Adrenal gland (tissue), 12 donors: ENCODE data around the gene CCR5. TPM values are rescaled to one million over a fixed set of nuclear protein-coding genes. Genes with fewer than 3 reads are reported as not detected.

ENCODE experiments used
- DNase-seq, 7 donors: peaks; one replicate each; pipeline ENCODE4 v3.0.0-alpha.2; 2019 to 2020
- H3K27ac ChIP-seq, 5 donors: fragments of 200-600 bp; sonication (generic) in 4 of 5; 1 replicate in 3 of 5; 2 replicates in 2 of 5; pipeline versions ENCODE4 v1.5.1 to v1.8.0; 2016 to 2020; ENCODE audit warnings: mild to moderate bottlenecking in 1 of 5
- H3K27me3 ChIP-seq: fragments of 200-600 bp; 2 replicates; pipeline ENCODE4 v1.8.0; 2021
- H3K36me3 ChIP-seq, 2 donors: fragments of 200-600 bp; replicated peaks in 1 of 2; 1 replicate in 1 of 2; 2 replicates in 1 of 2; pipeline versions ENCODE4 v1.5.1 to v1.8.0; 2018 to 2022
- H3K4me1 ChIP-seq, 2 donors: fragments of 200-600 bp; replicated peaks in 1 of 2; 1 replicate in 1 of 2; 2 replicates in 1 of 2; pipeline versions ENCODE4 v1.5.1 to v1.8.0; 2018 to 2021
- H3K4me3 ChIP-seq, 4 donors: fragments of 200-600 bp; sonication (generic) in 3 of 4; one replicate each; pipeline ENCODE4 v1.5.1; 2016 to 2018
- H3K9me3 ChIP-seq, 3 donors: fragments of 200-600 bp; sonication (generic) in 1 of 3; replicated peaks in 1 of 3; 1 replicate in 2 of 3; 2 replicates in 1 of 3; pipeline versions ENCODE4 v1.5.1 to v1.8.0; 2016 to 2021
- POLR2A ChIP-seq, 2 donors: fragments of 450-650 bp; IDR thresholded peaks; one replicate each; pipeline ENCODE4 v1.6.1; 2017; ENCODE audit warnings: antibody characterized with exemption in 2 of 2, mild to moderate bottlenecking in 2 of 2, moderate library complexity in 1 of 2
- WGBS, 4 donors: extraction: QIAGEN DNeasy Blood & Tissue Kit in 2 of 4; methylation state at CpG; one replicate each; pipeline versions ENCODE4 v1.1.5 to v1.1.7; 2013 to 2017; 5-methylcytosine and 5-hydroxymethylcytosine counted together
- intact Hi-C, 2 donors: fragments of 100-400 bp; cut with DNase I; formaldehyde crosslinking; loops; one replicate each; pipeline versions ENCODE4 v1.14.1 to v1.15.0; 2022 to 2023
- polyA plus RNA-seq, 3 donors: library from polyadenylated mRNA; stranded (reverse); fragments of 200-250 nt in 2 of 3; fragments of 350-450 nt in 1 of 3; fragmentation: Illumina TruSeq in 1 of 3; extraction: RNeasy Lipid Tissue Mini Kit (QIAGEN cat#74804) in 1 of 3; gene quantifications; one replicate each; pipeline ENCODE4 v1.2.3, GENCODE V29; 2013 to 2014
- total RNA-seq, 9 donors: library from RNA; depleted of rRNA in 4 of 9; stranded (reverse); fragments of >200 nt in 4 of 9; fragments of 120-200 nt in 1 of 9; fragmentation: NEBNext Ultra II Directional in 1 of 9; extraction: Animal tissue kit (Norgen Biotek cat#: 25700) in 1 of 9; gene quantifications; one replicate each; pipeline versions ENCODE4 v1.1.0 to v1.2.4, GENCODE V29; 2013 to 2023
- TF ChIP-seq, protein P1 (sequence below), 6 experiments: fragments of 450-650 bp in 4 of 6; fragments of 200-600 bp in 2 of 6; sonication (generic) in 1 of 6; IDR thresholded peaks; 1 replicate in 5 of 6; 2 replicates in 1 of 6; pipeline versions ENCODE4 v1.5.1 to v1.8.0; 2016 to 2021; ENCODE audit warnings: antibody characterized with exemption in 6 of 6, mild to moderate bottlenecking in 2 of 6, moderate library complexity in 1 of 6
- donor health status: healthy with polysubstance abuse.
- donor health status: Bipolar disorder and iron deficiency.
- donor health status: DM: yes; HTN: yes; CAD: no.
- donor health status: DM: no; HTN: no; CAD: no.
- donor health status: DM: no; HTN: no; CAD: no.
- donor health status: DM: yes; HTN: yes; CAD: no.

CCR5 gene
- total and polyA plus RNA-seq, 12 donors: 0.06 to 3.7 (median 0.94) TPM

DNA sequence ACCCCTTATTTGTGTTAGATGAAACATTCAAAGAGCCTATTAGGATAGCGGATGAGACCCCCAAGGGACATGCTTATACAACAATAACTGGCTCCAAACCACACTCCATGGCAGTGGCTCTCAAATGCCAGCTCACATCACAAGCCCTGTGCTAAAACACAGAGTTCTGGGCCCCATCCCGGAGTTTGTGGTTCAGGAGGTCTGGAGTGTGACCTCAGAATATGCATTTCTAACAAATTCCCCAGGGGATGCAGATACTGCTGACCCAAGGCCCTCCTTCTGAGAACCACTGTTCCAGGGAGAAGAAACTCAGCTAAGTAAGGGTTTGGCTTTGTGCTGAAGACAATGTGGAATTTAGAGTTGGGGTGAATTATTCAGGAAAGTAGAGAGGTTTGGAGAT is 39.9 kb downstream of the CCR5 start:
- Histone ChIP-seq H3K27ac (no peak overlapping the region), H3K9me3 (no peaks in the 10 kb centered on the region), H3K4me1 (no peaks in the 10 kb centered on the region), H3K27me3 (no peaks in the 10 kb centered on the region), H3K36me3 (no peaks in the 10 kb centered on the region), H3K4me3 (no peak overlapping the region)
- intact Hi-C loops: no loop called here
- DNase-seq: no peak
- WGBS, 4 donors: 80 to 89% (median 82%) methylated on average over 2 of the region's 2 CpGs
- TF ChIP-seq, protein P1, sequence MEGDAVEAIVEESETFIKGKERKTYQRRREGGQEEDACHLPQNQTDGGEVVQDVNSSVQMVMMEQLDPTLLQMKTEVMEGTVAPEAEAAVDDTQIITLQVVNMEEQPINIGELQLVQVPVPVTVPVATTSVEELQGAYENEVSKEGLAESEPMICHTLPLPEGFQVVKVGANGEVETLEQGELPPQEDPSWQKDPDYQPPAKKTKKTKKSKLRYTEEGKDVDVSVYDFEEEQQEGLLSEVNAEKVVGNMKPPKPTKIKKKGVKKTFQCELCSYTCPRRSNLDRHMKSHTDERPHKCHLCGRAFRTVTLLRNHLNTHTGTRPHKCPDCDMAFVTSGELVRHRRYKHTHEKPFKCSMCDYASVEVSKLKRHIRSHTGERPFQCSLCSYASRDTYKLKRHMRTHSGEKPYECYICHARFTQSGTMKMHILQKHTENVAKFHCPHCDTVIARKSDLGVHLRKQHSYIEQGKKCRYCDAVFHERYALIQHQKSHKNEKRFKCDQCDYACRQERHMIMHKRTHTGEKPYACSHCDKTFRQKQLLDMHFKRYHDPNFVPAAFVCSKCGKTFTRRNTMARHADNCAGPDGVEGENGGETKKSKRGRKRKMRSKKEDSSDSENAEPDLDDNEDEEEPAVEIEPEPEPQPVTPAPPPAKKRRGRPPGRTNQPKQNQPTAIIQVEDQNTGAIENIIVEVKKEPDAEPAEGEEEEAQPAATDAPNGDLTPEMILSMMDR (IDR thresholded peaks at IDR 0.05): no peak
- TF ChIP-seq POLR2A (IDR thresholded peaks at IDR 0.05): no peak

DNA sequence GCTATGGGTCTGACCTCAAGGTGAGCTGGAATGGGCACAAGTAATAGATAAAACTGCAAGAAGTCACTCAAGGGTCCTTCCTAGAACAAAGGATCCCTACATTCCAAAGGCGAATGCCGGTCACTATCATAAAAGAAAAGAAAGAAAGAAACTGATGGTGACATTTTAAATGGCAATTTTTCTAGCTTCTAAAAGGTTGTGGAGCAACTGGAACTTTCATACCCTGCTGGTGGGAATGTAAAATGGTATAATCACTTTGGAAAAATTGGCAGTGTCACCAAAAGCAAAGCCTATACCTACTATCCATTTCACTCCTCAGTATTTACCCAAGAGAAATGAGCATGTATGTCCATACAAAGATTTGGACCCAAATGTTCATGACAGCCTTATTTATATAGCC is 40.5 kb downstream of the CCR5 start:
- no peak for TF ChIP-seq POLR2A (IDR thresholded peaks at IDR 0.05)
- no peaks in the 10 kb centered on the region for H3K27me3 ChIP-seq
- intact Hi-C loops: no loop called here
- 72 to 98% (median 91%) methylated on average over 2 of the region's 2 CpGs for WGBS, 4 donors
- no peaks in the 10 kb centered on the region for H3K9me3 ChIP-seq
- no peak overlapping the region for H3K4me3 ChIP-seq
- DNase-seq: no peak
- no peak overlapping the region for H3K27ac ChIP-seq
- H3K36me3 ChIP-seq: no peaks in the 10 kb centered on the region
- H3K4me1 ChIP-seq: no peaks in the 10 kb centered on the region

DNA sequence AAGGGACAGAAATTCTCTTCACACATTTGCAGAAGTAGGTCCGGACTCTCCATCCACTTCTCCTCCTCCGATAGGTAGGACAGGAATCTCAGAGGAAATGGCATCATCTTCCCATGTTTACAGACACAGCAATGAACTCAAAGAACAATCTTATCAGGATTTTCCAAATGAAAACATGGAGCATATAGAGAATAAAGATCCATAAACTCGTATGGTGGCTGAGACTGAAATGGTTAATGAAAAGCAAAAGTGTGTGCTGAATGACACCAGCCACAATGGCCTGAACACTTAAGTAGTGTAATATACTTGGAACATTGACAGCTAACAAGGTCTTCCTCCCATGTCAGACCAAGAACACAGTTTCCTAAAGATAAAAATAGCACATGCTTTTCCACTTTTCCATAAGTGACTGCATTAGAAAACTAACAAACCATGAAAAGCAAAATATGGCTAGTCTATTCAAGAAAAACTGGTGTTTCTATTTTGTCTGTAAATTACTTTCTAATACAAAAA is 42.1 kb downstream of the CCR5 start:
- DNase-seq: no peak
- H3K4me1 ChIP-seq: no peaks in the 10 kb centered on the region
- H3K27me3 ChIP-seq: no peaks in the 10 kb centered on the region
- intact Hi-C loops: no loop called here
- H3K27ac ChIP-seq: no peak overlapping the region
- 46 to 57% (median 53%) methylated on average over 3 of the region's 3 CpGs for WGBS, 4 donors
- H3K4me3 ChIP-seq: no peak overlapping the region
- H3K9me3 ChIP-seq: no peaks in the 10 kb centered on the region
- no peaks in the 10 kb centered on the region for H3K36me3 ChIP-seq
- TF ChIP-seq, protein P1 (IDR thresholded peaks at IDR 0.05): no peak
- no peak for TF ChIP-seq POLR2A (IDR thresholded peaks at IDR 0.05)

DNA sequence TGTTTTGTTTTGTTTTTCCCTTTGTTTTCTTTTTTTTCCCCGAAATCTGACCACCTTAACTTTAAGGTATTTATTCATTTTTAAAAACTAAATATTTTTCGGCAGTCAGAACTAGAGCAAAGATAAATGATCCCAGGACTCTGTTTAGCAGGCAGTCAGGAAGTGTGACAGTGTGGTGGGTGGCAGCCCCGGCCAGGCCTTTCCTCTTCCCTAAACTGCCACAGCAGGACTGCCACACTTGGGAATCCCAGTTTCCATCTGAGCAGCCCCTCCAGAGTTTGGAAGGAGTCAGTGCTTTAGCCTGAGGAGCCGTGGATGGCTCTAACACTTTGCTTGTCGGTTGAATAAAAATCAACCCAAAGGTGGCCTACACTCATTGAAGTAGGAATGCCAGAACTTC is 43.2 kb downstream of the CCR5 start:
- Histone ChIP-seq H3K4me3 (no peak overlapping the region), H3K9me3 (no peaks in the 10 kb centered on the region), H3K36me3 (no peaks in the 10 kb centered on the region), H3K27ac (no peak overlapping the region), H3K4me1 (no peaks in the 10 kb centered on the region), H3K27me3 (no peaks in the 10 kb centered on the region)
- no peak for DNase-seq
- TF ChIP-seq, protein P1 (IDR thresholded peaks at IDR 0.05): no peak
- TF ChIP-seq POLR2A (IDR thresholded peaks at IDR 0.05): no peak
- 53 to 76% (median 71%) methylated on average over 5 of the region's 5 CpGs for WGBS, 4 donors
- intact Hi-C loops: no loop called here

DNA sequence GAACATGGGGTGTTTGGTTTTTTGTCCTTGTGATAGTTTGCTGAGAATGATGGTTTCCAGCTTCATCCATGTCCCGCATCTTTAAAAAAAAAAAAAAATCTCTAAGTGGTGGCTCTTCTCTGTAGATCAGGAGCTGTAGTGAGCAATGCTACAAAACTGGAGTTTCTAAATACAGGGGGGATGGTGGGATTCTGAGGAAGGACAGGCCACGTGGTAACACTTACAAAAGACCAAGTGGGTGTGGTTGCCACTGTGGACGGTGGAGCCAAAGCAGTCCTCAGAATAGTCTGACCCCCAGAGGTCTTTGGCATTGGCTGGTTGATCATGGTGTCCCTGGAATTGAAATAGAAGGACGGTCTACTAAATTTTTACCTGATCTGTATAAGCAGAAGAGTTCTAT is 44.0 kb downstream of the CCR5 start:
- 73 to 82% (median 79%) methylated on average over 4 of the region's 4 CpGs for WGBS, 4 donors
- no peaks in the 10 kb centered on the region for H3K27me3 ChIP-seq
- intact Hi-C loops: no loop called here
- H3K27ac ChIP-seq: no peak overlapping the region
- H3K36me3 ChIP-seq: no peaks in the 10 kb centered on the region
- DNase-seq: no peak
- H3K4me1 ChIP-seq: no peaks in the 10 kb centered on the region
- no peak overlapping the region for H3K4me3 ChIP-seq
- TF ChIP-seq, protein P1 (IDR thresholded peaks at IDR 0.05): no peak
- no peak for TF ChIP-seq POLR2A (IDR thresholded peaks at IDR 0.05)
- no peaks in the 10 kb centered on the region for H3K9me3 ChIP-seq
